Body of pancreas (tissue), 4 donors: Measurements from ENCODE around the gene SUN1.

ENCODE experiments used
- POLR2A ChIP-seq, 3 donors: fragments of 450-650 bp; IDR thresholded peaks; one replicate each; pipeline ENCODE4 v1.6.1; 2016; ENCODE audit warnings: antibody characterized with exemption in 3 of 3, mild to moderate bottlenecking in 2 of 3
- TF ChIP-seq, protein P1 (sequence below), 7 experiments: fragments of 450-650 bp in 4 of 7; fragments of 200-600 bp in 3 of 7; sonication (generic) in 3 of 7; IDR thresholded peaks; one replicate each; pipeline ENCODE4 v1.5.1; 2016 to 2019; ENCODE audit warnings: antibody characterized with exemption in 7 of 7

DNA sequence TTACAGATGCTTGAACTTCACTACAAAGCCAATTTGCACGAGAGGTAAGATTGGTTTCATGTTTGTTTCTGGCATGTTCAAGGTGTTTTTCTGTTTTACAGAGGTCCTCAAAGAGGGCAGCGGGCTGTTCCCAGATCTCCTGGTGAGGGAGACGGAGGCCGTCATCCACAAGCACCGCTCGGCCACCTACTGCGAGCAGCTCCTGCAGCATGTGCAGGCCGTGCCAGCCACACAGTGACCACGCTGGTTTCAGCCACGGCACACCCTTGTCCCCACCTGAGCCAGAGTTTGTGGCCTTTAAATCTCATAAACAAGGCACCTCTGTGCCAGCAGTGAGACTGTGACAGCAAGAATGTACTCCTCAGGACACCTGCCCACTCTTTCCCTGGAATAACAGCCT is 46.9 kb upstream of the SUN1 start:
- no peak for TF ChIP-seq POLR2A (IDR thresholded peaks at IDR 0.05)
- TF ChIP-seq, protein P1, sequence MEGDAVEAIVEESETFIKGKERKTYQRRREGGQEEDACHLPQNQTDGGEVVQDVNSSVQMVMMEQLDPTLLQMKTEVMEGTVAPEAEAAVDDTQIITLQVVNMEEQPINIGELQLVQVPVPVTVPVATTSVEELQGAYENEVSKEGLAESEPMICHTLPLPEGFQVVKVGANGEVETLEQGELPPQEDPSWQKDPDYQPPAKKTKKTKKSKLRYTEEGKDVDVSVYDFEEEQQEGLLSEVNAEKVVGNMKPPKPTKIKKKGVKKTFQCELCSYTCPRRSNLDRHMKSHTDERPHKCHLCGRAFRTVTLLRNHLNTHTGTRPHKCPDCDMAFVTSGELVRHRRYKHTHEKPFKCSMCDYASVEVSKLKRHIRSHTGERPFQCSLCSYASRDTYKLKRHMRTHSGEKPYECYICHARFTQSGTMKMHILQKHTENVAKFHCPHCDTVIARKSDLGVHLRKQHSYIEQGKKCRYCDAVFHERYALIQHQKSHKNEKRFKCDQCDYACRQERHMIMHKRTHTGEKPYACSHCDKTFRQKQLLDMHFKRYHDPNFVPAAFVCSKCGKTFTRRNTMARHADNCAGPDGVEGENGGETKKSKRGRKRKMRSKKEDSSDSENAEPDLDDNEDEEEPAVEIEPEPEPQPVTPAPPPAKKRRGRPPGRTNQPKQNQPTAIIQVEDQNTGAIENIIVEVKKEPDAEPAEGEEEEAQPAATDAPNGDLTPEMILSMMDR (IDR thresholded peaks at IDR 0.05): no peak
